ENCODE results near the gene SYT1.

Gene SYT1

GRCh38 chr12:79435742-79436141 is 571.2 kb downstream of the SYT1 start:
- no peak overlapping the region for H3K27ac ChIP-seq (ENCODE audit: low read length)
- H3K9me3 ChIP-seq (ENCODE audit: insufficient read depth, low read depth, low read length): no peaks in the 10 kb centered on the region
- H3K4me3 ChIP-seq (ENCODE audit: low read length): no peak overlapping the region
- no peaks in the 10 kb centered on the region for H3K4me1 ChIP-seq (ENCODE audit: insufficient read depth, low read length)
- H3K27me3 ChIP-seq (ENCODE audit: insufficient read depth, low read length): no peaks in the 10 kb centered on the region
- no peaks in the 10 kb centered on the region for H3K36me3 ChIP-seq (ENCODE audit: insufficient read depth, low read depth, low read length)
- H3K9ac ChIP-seq (ENCODE audit: low read depth, low read length): no peak overlapping the region

- H3K9me3 ChIP-seq (ENCODE audit: insufficient read depth, low read depth, low read length): no peaks in the 10 kb centered on the region
- no peaks in the 10 kb centered on the region for H3K36me3 ChIP-seq (ENCODE audit: insufficient read depth, low read depth, low read length)
- no peaks in the 10 kb centered on the region for H3K4me1 ChIP-seq (ENCODE audit: insufficient read depth, low read length)
- no peak overlapping the region for H3K4me3 ChIP-seq (ENCODE audit: low read length)
- no peak overlapping the region for H3K9ac ChIP-seq (ENCODE audit: low read depth, low read length)
- no peak overlapping the region for H3K27ac ChIP-seq (ENCODE audit: low read length)
- H3K27me3 ChIP-seq (ENCODE audit: insufficient read depth, low read length): no peaks in the 10 kb centered on the region
Observed at GRCh38 chr12:79438480-79439174, 574.1 kb downstream of the SYT1 start.

GRCh38 chr12:79439175-79439825 is 574.7 kb downstream of the SYT1 start:
- Histone ChIP-seq H3K27me3 (ENCODE audit: insufficient read depth, low read length) (no peaks in the 10 kb centered on the region), H3K27ac (ENCODE audit: low read length) (no peak overlapping the region), H3K4me1 (ENCODE audit: insufficient read depth, low read length) (no peaks in the 10 kb centered on the region), H3K4me3 (ENCODE audit: low read length) (no peak overlapping the region), H3K36me3 (ENCODE audit: insufficient read depth, low read depth, low read length) (peaks cover 3% of the 10 kb centered on the region; the same call in 1 of the 2 replicates), H3K9ac (ENCODE audit: low read depth, low read length) (no peak overlapping the region), H3K9me3 (ENCODE audit: insufficient read depth, low read depth, low read length) (no peaks in the 10 kb centered on the region)

GRCh38 chr12:79441534-79441933 is 577.0 kb downstream of the SYT1 start:
- H3K27me3 ChIP-seq (ENCODE audit: insufficient read depth, low read length): no peaks in the 10 kb centered on the region

GRCh38 chr12:79442396-79442795 is 577.8 kb downstream of the SYT1 start:
- peaks cover 14% of the 10 kb centered on the region for H3K36me3 ChIP-seq (ENCODE audit: insufficient read depth, low read depth, low read length)
- no peak overlapping the region for H3K27ac ChIP-seq (ENCODE audit: low read length)
- no peaks in the 10 kb centered on the region for H3K4me1 ChIP-seq (ENCODE audit: insufficient read depth, low read length)
- H3K9me3 ChIP-seq (ENCODE audit: insufficient read depth, low read depth, low read length): no peaks in the 10 kb centered on the region
- no peak overlapping the region for H3K9ac ChIP-seq (ENCODE audit: low read depth, low read length)
- no peak overlapping the region for H3K4me3 ChIP-seq (ENCODE audit: low read length)
- no peaks in the 10 kb centered on the region for H3K27me3 ChIP-seq (ENCODE audit: insufficient read depth, low read length)

More at GRCh38 chr12:79441534-79441933, 577.0 kb downstream of the SYT1 start:
- Histone ChIP-seq H3K4me3 (ENCODE audit: low read length) (no peak overlapping the region), H3K4me1 (ENCODE audit: insufficient read depth, low read length) (no peaks in the 10 kb centered on the region), H3K9ac (ENCODE audit: low read depth, low read length) (no peak overlapping the region), H3K36me3 (ENCODE audit: insufficient read depth, low read depth, low read length) (peaks cover 14% of the 10 kb centered on the region), H3K27ac (ENCODE audit: low read length) (no peak overlapping the region), H3K9me3 (ENCODE audit: insufficient read depth, low read depth, low read length) (no peaks in the 10 kb centered on the region)

GRCh38 chr12:79444089-79444488 is 579.5 kb downstream of the SYT1 start:
- Histone ChIP-seq H3K36me3 (ENCODE audit: insufficient read depth, low read depth, low read length) (peaks cover 14% of the 10 kb centered on the region), H3K9me3 (ENCODE audit: insufficient read depth, low read depth, low read length) (no peaks in the 10 kb centered on the region)

GRCh38 chr12:79448816-79449215 is 584.2 kb downstream of the SYT1 start:
- no peak overlapping the region for H3K4me3 ChIP-seq (ENCODE audit: low read length)
- H3K9ac ChIP-seq (ENCODE audit: low read depth, low read length): no peak overlapping the region
- no peaks in the 10 kb centered on the region for H3K27me3 ChIP-seq (ENCODE audit: insufficient read depth, low read length)
- H3K27ac ChIP-seq (ENCODE audit: low read length): no peak overlapping the region
- no peaks in the 10 kb centered on the region for H3K9me3 ChIP-seq (ENCODE audit: insufficient read depth, low read depth, low read length)
- H3K4me1 ChIP-seq (ENCODE audit: insufficient read depth, low read length): peaks cover 5% of the 10 kb centered on the region; the same call in 1 of the 2 replicates
- H3K36me3 ChIP-seq (ENCODE audit: insufficient read depth, low read depth, low read length): peaks cover 14% of the 10 kb centered on the region

More at GRCh38 chr12:79444089-79444488, 579.5 kb downstream of the SYT1 start:
- Histone ChIP-seq H3K27ac (ENCODE audit: low read length) (no peak overlapping the region), H3K9ac (ENCODE audit: low read depth, low read length) (no peak overlapping the region), H3K4me3 (ENCODE audit: low read length) (no peak overlapping the region), H3K4me1 (ENCODE audit: insufficient read depth, low read length) (no peaks in the 10 kb centered on the region), H3K27me3 (ENCODE audit: insufficient read depth, low read length) (no peaks in the 10 kb centered on the region)

GRCh38 chr12:79451365-79451764 is 586.8 kb downstream of the SYT1 start:
- Histone ChIP-seq H3K9me3 (ENCODE audit: insufficient read depth, low read depth, low read length) (no peaks in the 10 kb centered on the region), H3K4me1 (ENCODE audit: insufficient read depth, low read length) (peaks cover 20% of the 10 kb centered on the region), H3K27ac (ENCODE audit: low read length) (no peak overlapping the region), H3K4me3 (ENCODE audit: low read length) (no peak overlapping the region), H3K9ac (ENCODE audit: low read depth, low read length) (no peak overlapping the region), H3K27me3 (ENCODE audit: insufficient read depth, low read length) (no peaks in the 10 kb centered on the region), H3K36me3 (ENCODE audit: insufficient read depth, low read depth, low read length) (no peaks in the 10 kb centered on the region)

- Histone ChIP-seq H3K27ac (ENCODE audit: low read length) (no peak overlapping the region), H3K4me1 (ENCODE audit: insufficient read depth, low read length) (peaks cover 20% of the 10 kb centered on the region), H3K4me3 (ENCODE audit: low read length) (no peak overlapping the region), H3K9ac (ENCODE audit: low read depth, low read length) (no peak overlapping the region), H3K36me3 (ENCODE audit: insufficient read depth, low read depth, low read length) (no peaks in the 10 kb centered on the region), H3K9me3 (ENCODE audit: insufficient read depth, low read depth, low read length) (no peaks in the 10 kb centered on the region), H3K27me3 (ENCODE audit: insufficient read depth, low read length) (no peaks in the 10 kb centered on the region)
Observed at GRCh38 chr12:79451978-79452377, 587.4 kb downstream of the SYT1 start.

- Histone ChIP-seq H3K4me3 (ENCODE audit: low read length) (no peak overlapping the region), H3K36me3 (ENCODE audit: insufficient read depth, low read depth, low read length) (no peaks in the 10 kb centered on the region), H3K9me3 (ENCODE audit: insufficient read depth, low read depth, low read length) (no peaks in the 10 kb centered on the region), H3K27me3 (ENCODE audit: insufficient read depth, low read length) (no peaks in the 10 kb centered on the region), H3K27ac (ENCODE audit: low read length) (no peak overlapping the region), H3K4me1 (ENCODE audit: insufficient read depth, low read length) (peaks cover 20% of the 10 kb centered on the region), H3K9ac (ENCODE audit: low read depth, low read length) (no peak overlapping the region)
Observed at GRCh38 chr12:79452906-79453305, 588.3 kb downstream of the SYT1 start.

- Histone ChIP-seq H3K9ac (ENCODE audit: low read depth, low read length) (no peak overlapping the region), H3K27ac (ENCODE audit: low read length) (no peak overlapping the region), H3K4me1 (ENCODE audit: insufficient read depth, low read length) (peaks cover 20% of the 10 kb centered on the region), H3K36me3 (ENCODE audit: insufficient read depth, low read depth, low read length) (no peaks in the 10 kb centered on the region), H3K4me3 (ENCODE audit: low read length) (no peak overlapping the region), H3K27me3 (ENCODE audit: insufficient read depth, low read length) (no peaks in the 10 kb centered on the region), H3K9me3 (ENCODE audit: insufficient read depth, low read depth, low read length) (peaks cover 4% of the 10 kb centered on the region; the same call in 1 of the 2 replicates)
Observed at GRCh38 chr12:79453820-79454219, 589.2 kb downstream of the SYT1 start.

- H3K36me3 ChIP-seq (ENCODE audit: insufficient read depth, low read depth, low read length): no peaks in the 10 kb centered on the region
- H3K4me1 ChIP-seq (ENCODE audit: insufficient read depth, low read length): peaks cover 20% of the 10 kb centered on the region
- H3K9me3 ChIP-seq (ENCODE audit: insufficient read depth, low read depth, low read length): peaks cover 5% of the 10 kb centered on the region; the same call in 1 of the 2 replicates
- H3K9ac ChIP-seq (ENCODE audit: low read depth, low read length): no peak overlapping the region
- H3K27me3 ChIP-seq (ENCODE audit: insufficient read depth, low read length): no peaks in the 10 kb centered on the region
- no peak overlapping the region for H3K4me3 ChIP-seq (ENCODE audit: low read length)
- H3K27ac ChIP-seq (ENCODE audit: low read length): no peak overlapping the region
Observed at GRCh38 chr12:79454338-79454843, 589.8 kb downstream of the SYT1 start.

Data from iPS-20b (cell line).